HepG2 (cell line): ENCODE data around the gene LRP5. TPM values are rescaled to one million over a fixed set of nuclear protein-coding genes. Genes with fewer than 3 reads are reported as not detected.
A peak's percentile ranks its signal among the peaks of the same experiment; 100 is the strongest.

Experiments
- ASH2L ChIP-seq: fragments of 300-600, 200-600 bp; sonication (generic); IDR thresholded peaks from 2 replicates; pipeline ENCODE4 v1.7.0; 2017; ENCODE audit warnings: low read depth, mild to moderate bottlenecking, moderate library complexity, mixed read lengths, low read length; ENCODE audit not compliant: insufficient read length
- BCL6 ChIP-seq: IDR thresholded peaks from 2 replicates; pipeline ENCODE4 v1.6.1; 2016; ENCODE audit warnings: missing genetic modification reagents, missing compliant biosample characterization
- CENPX ChIP-seq: sonication (generic); formaldehyde crosslinking; IDR thresholded peaks from 2 replicates; pipeline ENCODE4 v1.9.0; 2021; ENCODE audit warnings: mild to moderate bottlenecking, missing genetic modification reagents, moderate library complexity
- HOXA9 ChIP-seq: sonication (generic); formaldehyde crosslinking; IDR thresholded peaks from 2 replicates; pipeline ENCODE4 v1.8.1; 2022; ENCODE audit warnings: missing genetic modification reagents, mild to moderate bottlenecking, moderate library complexity, borderline replicate concordance
- IRX3 ChIP-seq: sonication (generic); formaldehyde crosslinking; IDR thresholded peaks from 2 replicates; pipeline ENCODE4 v1.8.1; 2023; ENCODE audit warnings: mild to moderate bottlenecking, low read depth, missing genetic modification reagents, borderline replicate concordance
- KDM5A ChIP-seq: fragments of 200-600 bp; sonication (generic); IDR thresholded peaks from 2 replicates; pipeline ENCODE4 v1.7.0; 2018; ENCODE audit warnings: antibody characterized with exemption, mild to moderate bottlenecking, low read length, borderline replicate concordance
- KMT2A ChIP-seq: sonication (generic); formaldehyde crosslinking; IDR thresholded peaks from 2 replicates; pipeline ENCODE4 v1.4.0; 2020; ENCODE audit warnings: missing genetic modification reagents
- NR2F1 ChIP-seq, 2 experiments: fragments of 450-650 bp in 1 of 2; formaldehyde crosslinking in 1 of 2; IDR thresholded peaks; 2 replicates each; pipeline versions ENCODE4 v1.5.0 to v1.6.1; 2016 to 2020; ENCODE audit warnings: mild to moderate bottlenecking in 1 of 2, missing compliant biosample characterization in 1 of 2, missing genetic modification reagents in 1 of 2, moderate library complexity in 1 of 2
- ZBTB7B ChIP-seq: sonication (generic); formaldehyde crosslinking; IDR thresholded peaks from 2 replicates; pipeline ENCODE4 v1.4.0; 2020; ENCODE audit warnings: missing genetic modification reagents
- ZMYM3 ChIP-seq: sonication (generic); formaldehyde crosslinking; IDR thresholded peaks from 2 replicates; pipeline ENCODE4 v1.5.1; 2020; ENCODE audit warnings: mild to moderate bottlenecking, missing genetic modification reagents
- ZSCAN22 ChIP-seq: sonication (generic); formaldehyde crosslinking; IDR thresholded peaks from 2 replicates; pipeline ENCODE4 v1.4.0; 2020; ENCODE audit warnings: mild to moderate bottlenecking, missing genetic modification reagents
- polyA plus RNA-seq, 8 experiments: library from polyadenylated mRNA; depleted of rRNA in 3 of 8; stranded (reverse) in 7 of 8; unstranded in 1 of 8; fragments of >200 nt; fragmentation: Illumina TruSeq in 4 of 8; extraction: Trizol in 4 of 8; gene quantifications; 2 replicates each; pipeline versions ENCODE4 v1.2.1 to v1.2.3, GENCODE V29; 2011 to 2016; ENCODE audit warnings: low read depth in 4 of 8, missing spikeins in 1 of 8, mixed read lengths in 1 of 8; ENCODE audit not compliant: insufficient read depth in 1 of 8
- total RNA-seq, 5 experiments: library from RNA; depleted of rRNA; stranded (reverse); fragments of >200 nt; fragmentation: Illumina TruSeq; extraction: Trizol; gene quantifications; 2 replicates each; pipeline ENCODE4 v1.2.3, GENCODE V29; 2016; ENCODE audit warnings: low read depth in 1 of 5
- TF ChIP-seq, protein P1 (sequence below): sonication (generic); formaldehyde crosslinking; IDR thresholded peaks from 2 replicates; pipeline ENCODE4 v1.4.0; 2020; ENCODE audit warnings: missing genetic modification reagents
- TF ChIP-seq, protein P2 (sequence below): sonication (generic); formaldehyde crosslinking; conservative IDR thresholded peaks from 2 replicates; pipeline ENCODE4 v1.8.1; 2023; ENCODE audit warnings: missing genetic modification reagents
- TF ChIP-seq, protein P3 (sequence below): sonication (generic); formaldehyde crosslinking; IDR thresholded peaks from 2 replicates; pipeline ENCODE4 v1.5.0; 2020; ENCODE audit warnings: mild to moderate bottlenecking, missing genetic modification reagents
- TF ChIP-seq, protein P4 (sequence below): sonication (generic); formaldehyde crosslinking; IDR thresholded peaks from 2 replicates; pipeline ENCODE4 v1.5.0; 2020; ENCODE audit warnings: mild to moderate bottlenecking, missing genetic modification reagents, borderline replicate concordance

The LRP5 gene
- total and polyA plus RNA-seq, 2 of the 13 experiments (the other 11 are each of a cell fraction or from before 2014, with no cell fraction given): 40.4 to 64.0 TPM

DNA sequence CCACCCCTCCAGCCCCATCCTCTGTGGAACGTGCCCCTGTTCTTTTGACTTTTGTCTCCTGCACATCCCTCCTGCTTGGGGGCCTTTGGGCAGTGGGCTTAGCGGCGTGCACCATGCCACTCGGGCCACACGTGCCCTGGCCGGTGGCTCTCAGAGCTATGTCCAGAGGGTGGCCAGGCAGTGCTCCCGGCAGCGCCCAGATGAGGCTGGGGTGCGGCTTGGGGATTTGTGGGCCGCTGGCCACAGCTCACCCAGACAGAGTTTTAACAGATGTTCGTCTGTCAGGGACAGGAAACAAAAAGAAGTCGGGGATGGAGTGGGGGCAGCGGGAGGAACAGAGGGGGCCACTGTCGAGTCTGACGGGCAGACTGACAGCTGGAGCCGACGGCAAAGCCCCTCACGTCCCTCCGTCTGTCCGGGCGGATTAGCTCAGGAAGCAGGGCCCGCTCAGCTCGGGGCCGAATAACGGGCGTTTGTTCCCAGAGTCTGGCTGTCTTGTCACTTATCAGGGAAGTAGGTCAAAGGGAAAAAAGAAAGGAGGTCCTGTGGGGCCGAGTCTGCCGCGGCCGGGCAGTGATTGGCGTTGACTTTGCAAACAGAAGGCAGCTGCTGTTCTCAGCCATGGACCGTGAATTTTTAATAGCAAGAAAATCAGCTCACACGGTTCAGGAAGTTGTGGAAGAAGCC, 61.6 kb downstream of the LRP5 start (continued):
- TF ChIP-seq, protein P1, sequence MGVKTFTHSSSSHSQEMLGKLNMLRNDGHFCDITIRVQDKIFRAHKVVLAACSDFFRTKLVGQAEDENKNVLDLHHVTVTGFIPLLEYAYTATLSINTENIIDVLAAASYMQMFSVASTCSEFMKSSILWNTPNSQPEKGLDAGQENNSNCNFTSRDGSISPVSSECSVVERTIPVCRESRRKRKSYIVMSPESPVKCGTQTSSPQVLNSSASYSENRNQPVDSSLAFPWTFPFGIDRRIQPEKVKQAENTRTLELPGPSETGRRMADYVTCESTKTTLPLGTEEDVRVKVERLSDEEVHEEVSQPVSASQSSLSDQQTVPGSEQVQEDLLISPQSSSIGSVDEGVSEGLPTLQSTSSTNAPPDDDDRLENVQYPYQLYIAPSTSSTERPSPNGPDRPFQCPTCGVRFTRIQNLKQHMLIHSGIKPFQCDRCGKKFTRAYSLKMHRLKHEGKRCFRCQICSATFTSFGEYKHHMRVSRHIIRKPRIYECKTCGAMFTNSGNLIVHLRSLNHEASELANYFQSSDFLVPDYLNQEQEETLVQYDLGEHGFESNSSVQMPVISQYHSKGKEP: no peak
- TF ChIP-seq, protein P2, sequence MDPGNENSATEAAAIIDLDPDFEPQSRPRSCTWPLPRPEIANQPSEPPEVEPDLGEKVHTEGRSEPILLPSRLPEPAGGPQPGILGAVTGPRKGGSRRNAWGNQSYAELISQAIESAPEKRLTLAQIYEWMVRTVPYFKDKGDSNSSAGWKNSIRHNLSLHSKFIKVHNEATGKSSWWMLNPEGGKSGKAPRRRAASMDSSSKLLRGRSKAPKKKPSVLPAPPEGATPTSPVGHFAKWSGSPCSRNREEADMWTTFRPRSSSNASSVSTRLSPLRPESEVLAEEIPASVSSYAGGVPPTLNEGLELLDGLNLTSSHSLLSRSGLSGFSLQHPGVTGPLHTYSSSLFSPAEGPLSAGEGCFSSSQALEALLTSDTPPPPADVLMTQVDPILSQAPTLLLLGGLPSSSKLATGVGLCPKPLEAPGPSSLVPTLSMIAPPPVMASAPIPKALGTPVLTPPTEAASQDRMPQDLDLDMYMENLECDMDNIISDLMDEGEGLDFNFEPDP (CRISPR knock-in tag): no peak
- TF ChIP-seq ZSCAN22 (CRISPR knock-in tag): no peak
- TF ChIP-seq ZBTB7B: peak; percentile 87
- TF ChIP-seq HOXA9: no peak
- TF ChIP-seq CENPX (CRISPR knock-in tag): no peak
- no peak for TF ChIP-seq NR2F1 (CRISPR knock-in tag; IDR thresholded peaks at IDR 0.05)
- peak; percentile 82 for TF ChIP-seq BCL6 (CRISPR knock-in tag)
- TF ChIP-seq KMT2A: no peak; the same call in 1 of the 2 replicates
- TF ChIP-seq KDM5A: no peak
- peak; percentile 49 for TF ChIP-seq ASH2L
- TF ChIP-seq, protein P3, sequence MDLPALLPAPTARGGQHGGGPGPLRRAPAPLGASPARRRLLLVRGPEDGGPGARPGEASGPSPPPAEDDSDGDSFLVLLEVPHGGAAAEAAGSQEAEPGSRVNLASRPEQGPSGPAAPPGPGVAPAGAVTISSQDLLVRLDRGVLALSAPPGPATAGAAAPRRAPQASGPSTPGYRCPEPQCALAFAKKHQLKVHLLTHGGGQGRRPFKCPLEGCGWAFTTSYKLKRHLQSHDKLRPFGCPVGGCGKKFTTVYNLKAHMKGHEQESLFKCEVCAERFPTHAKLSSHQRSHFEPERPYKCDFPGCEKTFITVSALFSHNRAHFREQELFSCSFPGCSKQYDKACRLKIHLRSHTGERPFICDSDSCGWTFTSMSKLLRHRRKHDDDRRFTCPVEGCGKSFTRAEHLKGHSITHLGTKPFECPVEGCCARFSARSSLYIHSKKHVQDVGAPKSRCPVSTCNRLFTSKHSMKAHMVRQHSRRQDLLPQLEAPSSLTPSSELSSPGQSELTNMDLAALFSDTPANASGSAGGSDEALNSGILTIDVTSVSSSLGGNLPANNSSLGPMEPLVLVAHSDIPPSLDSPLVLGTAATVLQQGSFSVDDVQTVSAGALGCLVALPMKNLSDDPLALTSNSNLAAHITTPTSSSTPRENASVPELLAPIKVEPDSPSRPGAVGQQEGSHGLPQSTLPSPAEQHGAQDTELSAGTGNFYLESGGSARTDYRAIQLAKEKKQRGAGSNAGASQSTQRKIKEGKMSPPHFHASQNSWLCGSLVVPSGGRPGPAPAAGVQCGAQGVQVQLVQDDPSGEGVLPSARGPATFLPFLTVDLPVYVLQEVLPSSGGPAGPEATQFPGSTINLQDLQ: no peak
- TF ChIP-seq, protein P4, sequence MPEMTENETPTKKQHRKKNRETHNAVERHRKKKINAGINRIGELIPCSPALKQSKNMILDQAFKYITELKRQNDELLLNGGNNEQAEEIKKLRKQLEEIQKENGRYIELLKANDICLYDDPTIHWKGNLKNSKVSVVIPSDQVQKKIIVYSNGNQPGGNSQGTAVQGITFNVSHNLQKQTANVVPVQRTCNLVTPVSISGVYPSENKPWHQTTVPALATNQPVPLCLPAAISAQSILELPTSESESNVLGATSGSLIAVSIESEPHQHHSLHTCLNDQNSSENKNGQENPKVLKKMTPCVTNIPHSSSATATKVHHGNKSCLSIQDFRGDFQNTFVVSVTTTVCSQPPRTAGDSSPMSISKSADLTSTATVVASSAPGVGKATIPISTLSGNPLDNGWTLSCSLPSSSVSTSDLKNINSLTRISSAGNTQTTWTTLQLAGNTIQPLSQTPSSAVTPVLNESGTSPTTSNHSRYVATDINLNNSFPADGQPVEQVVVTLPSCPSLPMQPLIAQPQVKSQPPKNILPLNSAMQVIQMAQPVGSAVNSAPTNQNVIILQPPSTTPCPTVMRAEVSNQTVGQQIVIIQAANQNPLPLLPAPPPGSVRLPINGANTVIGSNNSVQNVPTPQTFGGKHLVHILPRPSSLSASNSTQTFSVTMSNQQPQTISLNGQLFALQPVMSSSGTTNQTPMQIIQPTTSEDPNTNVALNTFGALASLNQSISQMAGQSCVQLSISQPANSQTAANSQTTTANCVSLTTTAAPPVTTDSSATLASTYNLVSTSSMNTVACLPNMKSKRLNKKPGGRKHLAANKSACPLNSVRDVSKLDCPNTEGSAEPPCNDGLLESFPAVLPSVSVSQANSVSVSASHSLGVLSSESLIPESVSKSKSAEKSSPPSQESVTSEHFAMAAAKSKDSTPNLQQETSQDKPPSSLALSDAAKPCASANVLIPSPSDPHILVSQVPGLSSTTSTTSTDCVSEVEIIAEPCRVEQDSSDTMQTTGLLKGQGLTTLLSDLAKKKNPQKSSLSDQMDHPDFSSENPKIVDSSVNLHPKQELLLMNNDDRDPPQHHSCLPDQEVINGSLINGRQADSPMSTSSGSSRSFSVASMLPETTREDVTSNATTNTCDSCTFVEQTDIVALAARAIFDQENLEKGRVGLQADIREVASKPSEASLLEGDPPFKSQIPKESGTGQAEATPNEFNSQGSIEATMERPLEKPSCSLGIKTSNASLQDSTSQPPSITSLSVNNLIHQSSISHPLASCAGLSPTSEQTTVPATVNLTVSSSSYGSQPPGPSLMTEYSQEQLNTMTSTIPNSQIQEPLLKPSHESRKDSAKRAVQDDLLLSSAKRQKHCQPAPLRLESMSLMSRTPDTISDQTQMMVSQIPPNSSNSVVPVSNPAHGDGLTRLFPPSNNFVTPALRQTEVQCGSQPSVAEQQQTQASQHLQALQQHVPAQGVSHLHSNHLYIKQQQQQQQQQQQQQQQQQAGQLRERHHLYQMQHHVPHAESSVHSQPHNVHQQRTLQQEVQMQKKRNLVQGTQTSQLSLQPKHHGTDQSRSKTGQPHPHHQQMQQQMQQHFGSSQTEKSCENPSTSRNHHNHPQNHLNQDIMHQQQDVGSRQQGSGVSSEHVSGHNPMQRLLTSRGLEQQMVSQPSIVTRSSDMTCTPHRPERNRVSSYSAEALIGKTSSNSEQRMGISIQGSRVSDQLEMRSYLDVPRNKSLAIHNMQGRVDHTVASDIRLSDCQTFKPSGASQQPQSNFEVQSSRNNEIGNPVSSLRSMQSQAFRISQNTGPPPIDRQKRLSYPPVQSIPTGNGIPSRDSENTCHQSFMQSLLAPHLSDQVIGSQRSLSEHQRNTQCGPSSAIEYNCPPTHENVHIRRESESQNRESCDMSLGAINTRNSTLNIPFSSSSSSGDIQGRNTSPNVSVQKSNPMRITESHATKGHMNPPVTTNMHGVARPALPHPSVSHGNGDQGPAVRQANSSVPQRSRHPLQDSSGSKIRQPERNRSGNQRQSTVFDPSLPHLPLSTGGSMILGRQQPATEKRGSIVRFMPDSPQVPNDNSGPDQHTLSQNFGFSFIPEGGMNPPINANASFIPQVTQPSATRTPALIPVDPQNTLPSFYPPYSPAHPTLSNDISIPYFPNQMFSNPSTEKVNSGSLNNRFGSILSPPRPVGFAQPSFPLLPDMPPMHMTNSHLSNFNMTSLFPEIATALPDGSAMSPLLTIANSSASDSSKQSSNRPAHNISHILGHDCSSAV (CRISPR knock-in tag): no peak
- TF ChIP-seq ZMYM3 (CRISPR knock-in tag): no peak
- no peak for TF ChIP-seq IRX3 (CRISPR knock-in tag)
